Nephron (organoid): ENCODE data around the gene OCA2.

Experiments used
- H3K27ac Mint-ChIP-seq, 3 experiments: 2 replicates each; pipeline ENCODE4 v1.8.0; 2020; ENCODE audit warnings: mixed read lengths in 3 of 3, mild to moderate bottlenecking in 2 of 3, moderate library complexity in 1 of 3
- H3K27me3 Mint-ChIP-seq: 2 replicates; pipeline ENCODE4 v1.8.0; 2021; ENCODE audit warnings: low read depth, mild to moderate bottlenecking, moderate library complexity, mixed read lengths
- H3K36me3 Mint-ChIP-seq: 2 replicates; pipeline ENCODE4 v1.8.0; 2020; ENCODE audit warnings: low read depth, mixed read lengths
- H3K4me1 Mint-ChIP-seq: 2 replicates; pipeline ENCODE4 v1.8.0; 2020; ENCODE audit warnings: mixed read lengths
- H3K4me3 Mint-ChIP-seq, 3 experiments: 2 replicates each; pipeline ENCODE4 v1.8.0; 2020; ENCODE audit warnings: mild to moderate bottlenecking in 3 of 3, mixed read lengths in 3 of 3, moderate library complexity in 2 of 3
- H3K9me3 Mint-ChIP-seq: 2 replicates; pipeline ENCODE4 v1.8.0; 2020; ENCODE audit warnings: mixed read lengths
- TF ChIP-seq, protein P1 (sequence below), 3 experiments: fragments of 200-600 bp; sonication (generic); IDR thresholded peaks; one replicate each; pipeline ENCODE4 v1.5.0; 2021; ENCODE audit warnings: antibody characterized with exemption in 3 of 3; ENCODE audit not compliant: unreplicated experiment in 3 of 3

The OCA2 gene

GRCh38 chr15:28099555-28100140, 533 bp upstream of the OCA2 start:
- Mint-ChIP-seq H3K4me3 (peak overlapping the region; percentile 34 to 64 (median 56)), H3K27ac (peak overlapping the region in 2 of 3 experiments; percentile 19 to 61), H3K27me3 (peaks cover 45% of the 10 kb centered on the region), H3K36me3 (no peaks in the 10 kb centered on the region), H3K4me1 (peaks cover 32% of the 10 kb centered on the region), H3K9me3 (no peaks in the 10 kb centered on the region)
- TF ChIP-seq, protein P1, sequence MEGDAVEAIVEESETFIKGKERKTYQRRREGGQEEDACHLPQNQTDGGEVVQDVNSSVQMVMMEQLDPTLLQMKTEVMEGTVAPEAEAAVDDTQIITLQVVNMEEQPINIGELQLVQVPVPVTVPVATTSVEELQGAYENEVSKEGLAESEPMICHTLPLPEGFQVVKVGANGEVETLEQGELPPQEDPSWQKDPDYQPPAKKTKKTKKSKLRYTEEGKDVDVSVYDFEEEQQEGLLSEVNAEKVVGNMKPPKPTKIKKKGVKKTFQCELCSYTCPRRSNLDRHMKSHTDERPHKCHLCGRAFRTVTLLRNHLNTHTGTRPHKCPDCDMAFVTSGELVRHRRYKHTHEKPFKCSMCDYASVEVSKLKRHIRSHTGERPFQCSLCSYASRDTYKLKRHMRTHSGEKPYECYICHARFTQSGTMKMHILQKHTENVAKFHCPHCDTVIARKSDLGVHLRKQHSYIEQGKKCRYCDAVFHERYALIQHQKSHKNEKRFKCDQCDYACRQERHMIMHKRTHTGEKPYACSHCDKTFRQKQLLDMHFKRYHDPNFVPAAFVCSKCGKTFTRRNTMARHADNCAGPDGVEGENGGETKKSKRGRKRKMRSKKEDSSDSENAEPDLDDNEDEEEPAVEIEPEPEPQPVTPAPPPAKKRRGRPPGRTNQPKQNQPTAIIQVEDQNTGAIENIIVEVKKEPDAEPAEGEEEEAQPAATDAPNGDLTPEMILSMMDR (IDR thresholded peaks at IDR 0.05; ENCODE audit: unreplicated experiment in 3 of 3), result no peak

- H3K4me3 Mint-ChIP-seq, result peak overlapping the region; percentile 81 to 88 (median 84)
- TF ChIP-seq, protein P1 (IDR thresholded peaks at IDR 0.05; ENCODE audit: unreplicated experiment in 3 of 3), result no peak
Observed at GRCh38 chr15:28098360-28098765, 752 bp downstream of the OCA2 start.

DNA sequence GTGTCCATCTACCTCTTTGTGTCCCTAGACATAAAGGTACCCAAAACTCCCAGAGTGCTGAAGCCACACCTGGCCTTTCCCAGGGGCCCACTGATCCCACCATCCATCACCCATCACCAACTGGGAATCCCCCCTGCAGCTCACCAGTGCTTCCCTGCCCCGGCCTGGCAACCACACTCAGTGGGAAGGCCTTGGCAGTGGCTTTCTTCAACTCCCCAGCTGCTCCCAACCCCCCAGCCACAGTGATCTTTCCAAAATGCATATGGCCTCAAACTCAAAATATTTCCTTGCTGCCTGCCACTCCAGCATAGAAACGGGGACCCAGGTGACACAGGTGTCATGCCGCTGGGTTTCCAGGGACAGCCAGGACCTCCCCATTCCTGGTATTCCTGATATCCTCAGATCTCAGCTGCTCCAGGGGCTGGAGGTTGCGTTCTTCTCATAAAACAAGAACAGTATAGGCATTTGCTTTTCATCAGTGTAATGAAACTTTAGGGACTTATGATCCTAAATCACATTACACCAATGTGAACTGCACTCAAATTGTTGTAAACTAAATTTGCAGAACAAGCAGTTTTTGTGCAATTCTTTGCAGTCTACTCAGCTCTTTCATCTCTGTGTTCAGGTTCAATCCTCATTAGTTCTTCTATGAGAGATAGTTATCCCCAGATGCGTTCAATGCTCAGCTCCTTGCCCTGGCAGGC, 1.3 kb downstream of the OCA2 start:
- H3K4me1 Mint-ChIP-seq, result peaks cover 37% of the 10 kb centered on the region
- peak overlapping the region; percentile 81 to 88 (median 84) for H3K4me3 Mint-ChIP-seq
- peaks cover 5% of the 10 kb centered on the region for H3K9me3 Mint-ChIP-seq
- TF ChIP-seq, protein P1 (IDR thresholded peaks at IDR 0.05; ENCODE audit: unreplicated experiment in 3 of 3), result no peak
- peaks cover 53% of the 10 kb centered on the region for H3K27me3 Mint-ChIP-seq
- H3K36me3 Mint-ChIP-seq, result no peaks in the 10 kb centered on the region
- peak overlapping the region; percentile 66 to 86 (median 77) for H3K27ac Mint-ChIP-seq

More at GRCh38 chr15:28098360-28098765, 752 bp downstream of the OCA2 start:
- H3K27me3 Mint-ChIP-seq, result peaks cover 48% of the 10 kb centered on the region
- peak overlapping the region; percentile 66 to 86 (median 77) for H3K27ac Mint-ChIP-seq
- H3K4me1 Mint-ChIP-seq, result peaks cover 35% of the 10 kb centered on the region
- H3K36me3 Mint-ChIP-seq, result no peaks in the 10 kb centered on the region
- H3K9me3 Mint-ChIP-seq, result peaks cover 5% of the 10 kb centered on the region

DNA sequence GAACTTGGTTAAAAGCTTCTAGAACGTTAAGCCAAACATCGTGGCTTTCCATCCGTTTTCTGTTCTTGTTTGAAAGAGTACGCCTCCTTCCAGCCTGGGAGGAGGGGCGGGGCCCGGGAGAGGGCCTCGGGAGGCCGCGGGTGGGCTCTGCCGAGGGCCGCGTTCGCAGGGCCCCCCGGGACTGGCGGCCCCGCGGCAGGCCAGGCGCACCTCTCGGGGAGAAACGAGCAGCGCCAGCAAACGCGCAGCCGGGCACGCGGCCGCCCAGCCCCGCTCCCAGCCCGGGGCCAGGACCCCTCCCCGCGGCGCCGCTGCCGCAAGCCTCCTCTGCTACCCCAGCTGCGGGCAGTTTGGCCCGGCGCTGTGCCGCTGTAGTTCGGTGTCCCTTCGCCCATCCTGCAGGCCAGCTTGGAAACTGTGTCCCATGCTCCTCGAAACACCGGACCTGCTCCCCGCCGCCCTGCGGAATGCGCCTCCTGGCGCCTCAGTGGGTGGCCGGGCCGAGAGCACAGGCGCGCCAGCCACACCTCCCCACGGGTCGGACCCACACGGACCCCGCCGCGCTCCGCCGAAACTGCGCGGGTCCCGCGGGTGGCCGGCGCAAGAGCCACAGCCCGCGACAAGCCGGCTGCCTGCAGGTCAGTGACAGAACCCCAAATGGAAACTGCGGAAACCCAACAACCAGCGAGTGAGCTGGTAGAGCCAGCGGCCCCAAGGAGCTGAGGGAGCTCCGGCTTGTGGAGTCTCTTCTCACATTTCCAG, 2.3 kb downstream of the OCA2 start:
- H3K4me1 Mint-ChIP-seq, result peaks cover 40% of the 10 kb centered on the region
- peaks cover 11% of the 10 kb centered on the region for H3K9me3 Mint-ChIP-seq
- peak overlapping the region; percentile 84 to 92 (median 91) for H3K4me3 Mint-ChIP-seq
- peaks cover 56% of the 10 kb centered on the region for H3K27me3 Mint-ChIP-seq
- H3K27ac Mint-ChIP-seq, result peak overlapping the region in 1 of 3 experiments; percentile 94
- TF ChIP-seq, protein P1 (IDR thresholded peaks at IDR 0.05; ENCODE audit: unreplicated experiment in 3 of 3), result no peak
- H3K36me3 Mint-ChIP-seq, result no peaks in the 10 kb centered on the region

- Mint-ChIP-seq H3K27ac (peak overlapping the region; percentile 80 to 94 (median 83)), H3K9me3 (peaks cover 12% of the 10 kb centered on the region), H3K36me3 (no peaks in the 10 kb centered on the region), H3K4me3 (peak overlapping the region; percentile 84 to 92 (median 91)), H3K27me3 (peaks cover 59% of the 10 kb centered on the region), H3K4me1 (peaks cover 40% of the 10 kb centered on the region)
- TF ChIP-seq, protein P1 (IDR thresholded peaks at IDR 0.05; ENCODE audit: unreplicated experiment in 3 of 3), result no peak
Observed at GRCh38 chr15:28096411-28096669, 2.8 kb downstream of the OCA2 start.
